Keratinocyte (primary cell): ENCODE data around the gene ADORA2B. TPM values are rescaled to one million over a fixed set of nuclear protein-coding genes. Genes with fewer than 3 reads are reported as not detected.

ENCODE experiments used
- DNase-seq: peaks from one replicate; pipeline ENCODE4 v3.0.0-alpha.2; 2011; ENCODE audit warnings: low read depth, missing footprints, low spot score
- FAIRE-seq: peaks from 2 replicates; lab custom pipeline; 2011; peaks lifted over from hg19 to GRCh38; lab: Jason Lieb, UNC
- H2AFZ ChIP-seq: 2 replicates; pipeline ENCODE4 v1.6.0; 2012; ENCODE audit warnings: low read length, control low read depth, inconsistent platforms; ENCODE audit not compliant: control insufficient read depth
- H3K27ac ChIP-seq: 2 replicates; pipeline ENCODE4 v1.5.1; 2011; ENCODE audit warnings: low read length; ENCODE audit not compliant: control insufficient read depth, insufficient read depth
- H3K27me3 ChIP-seq: 3 replicates; pipeline ENCODE4 v1.6.0; 2011; ENCODE audit warnings: low read length; ENCODE audit not compliant: control insufficient read depth, insufficient read depth; ENCODE audit errors: extremely low read depth
- H3K36me3 ChIP-seq, 2 experiments: 2 replicates in 1 of 2; 3 replicates in 1 of 2; pipeline ENCODE4 v1.5.1; 2011; ENCODE audit warnings: low read length in 2 of 2, mild to moderate bottlenecking in 1 of 2; ENCODE audit not compliant: control insufficient read depth in 2 of 2, insufficient read depth in 2 of 2; ENCODE audit errors: extremely low read depth in 1 of 2
- H3K4me1 ChIP-seq: 3 replicates; pipeline ENCODE4 v1.5.1; 2011; ENCODE audit warnings: low read length; ENCODE audit not compliant: control insufficient read depth, insufficient read depth; ENCODE audit errors: extremely low read depth
- H3K4me2 ChIP-seq: 3 replicates; pipeline ENCODE4 v1.6.0; 2011; ENCODE audit warnings: low read depth, low read length; ENCODE audit not compliant: control insufficient read depth, insufficient read depth; ENCODE audit errors: extremely low read depth
- H3K4me3 ChIP-seq, 3 experiments: fragments of 200-600 bp in 1 of 3; sonication (generic) in 1 of 3; 2 replicates in 2 of 3; 3 replicates in 1 of 3; pipeline ENCODE4 v1.5.1; 2011 to 2016; ENCODE audit warnings: low read length in 3 of 3, mild to moderate bottlenecking in 3 of 3, control low read depth in 2 of 3, inconsistent platforms in 1 of 3, low read depth in 1 of 3, mixed read lengths in 1 of 3, mixed run types in 1 of 3, moderate library complexity in 1 of 3; ENCODE audit not compliant: control insufficient read depth in 2 of 3, insufficient read depth in 2 of 3; ENCODE audit errors: extremely low read depth in 1 of 3
- H3K79me2 ChIP-seq: 2 replicates; pipeline ENCODE4 v1.6.0; 2012; ENCODE audit warnings: low read length; ENCODE audit not compliant: control insufficient read depth, insufficient read depth
- H3K9ac ChIP-seq: 3 replicates; pipeline ENCODE4 v1.6.0; 2011; ENCODE audit warnings: low read length; ENCODE audit not compliant: control insufficient read depth, insufficient read depth; ENCODE audit errors: extremely low read depth
- H3K9me1 ChIP-seq: 3 replicates; pipeline ENCODE4 v1.6.0; 2011; ENCODE audit warnings: low read length; ENCODE audit not compliant: control insufficient read depth, insufficient read depth; ENCODE audit errors: extremely low read depth
- H3K9me3 ChIP-seq: 2 replicates; pipeline ENCODE4 v1.5.1; 2012; ENCODE audit warnings: low read depth, low read length; ENCODE audit not compliant: control insufficient read depth
- H4K20me1 ChIP-seq: 3 replicates; pipeline ENCODE4 v1.6.0; 2011; ENCODE audit warnings: low read length; ENCODE audit not compliant: control insufficient read depth, insufficient read depth; ENCODE audit errors: extremely low read depth
- CTCF ChIP-seq, 3 experiments: IDR thresholded peaks in 1 of 3; conservative IDR thresholded peaks in 1 of 3; optimal IDR thresholded peaks in 1 of 3; 2 replicates in 2 of 3; 3 replicates in 1 of 3; pipeline versions ENCODE3 to v1.5.1; 2011; ENCODE audit warnings: low read length in 3 of 3, mild to moderate bottlenecking in 3 of 3, moderate library complexity in 2 of 3, control low read depth in 1 of 3, inconsistent platforms in 1 of 3; ENCODE audit not compliant: insufficient read depth in 2 of 3; ENCODE audit errors: extremely low read depth in 1 of 3
- EZH2 ChIP-seq: IDR thresholded peaks from one replicate; pipeline ENCODE4 v1.6.1; 2012; ENCODE audit warnings: inconsistent platforms, mild to moderate bottlenecking, low read length, moderate library complexity
- dilution Hi-C: fragments of 300-500 bp; cut with MboI; formaldehyde crosslinking; loops from one replicate; pipeline ENCODE4 v1.7.0; 2020; ENCODE audit warnings: low sequenced_read_pairs; ENCODE audit not compliant: extremely low pct_ligation_motif_present
- polyA plus RNA-seq, 5 experiments: library from polyadenylated mRNA; depleted of rRNA in 3 of 5; stranded (reverse) in 3 of 5; stranded (forward) in 1 of 5; unstranded in 1 of 5; fragments of >200 nt; gene quantifications; 1 replicate in 1 of 5; 2 replicates in 3 of 5; 3 replicates in 1 of 5; pipeline versions ENCODE4 v1.2.1 to v1.2.3, GENCODE V29; 2011 to 2012; ENCODE audit warnings: missing spikeins in 2 of 5, low read depth in 1 of 5, low replicate concordance in 1 of 5

ADORA2B gene
- polyA plus RNA-seq, 1 donor (not counting 4 experiments of a cell fraction or from before 2014, with no cell fraction given): 50.0 TPM

DNA sequence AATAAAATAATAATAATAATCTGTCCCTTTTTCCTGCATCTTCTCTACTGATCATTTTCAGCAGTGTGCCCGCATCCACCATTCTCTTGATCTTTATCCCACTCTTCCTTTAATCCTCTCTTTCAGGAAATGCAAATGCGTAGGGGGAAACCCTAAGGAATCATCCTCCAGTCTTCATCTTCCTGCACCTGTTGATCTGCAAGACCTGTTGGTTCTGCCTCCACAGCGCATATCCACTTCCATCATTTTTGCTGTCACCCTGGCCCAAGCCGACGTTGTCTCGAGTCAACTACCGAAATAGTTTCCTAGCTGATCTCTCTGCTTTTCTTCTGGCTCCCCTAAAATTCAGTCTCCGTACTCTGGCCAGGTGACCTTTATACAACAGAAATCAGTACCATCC lies 24.5 kb downstream of the ADORA2B start:
- Histone ChIP-seq H3K9ac (no peak overlapping the region), H4K20me1 (peaks cover 13% of the 10 kb centered on the region), H3K27me3 (no peaks in the 10 kb centered on the region), H3K4me3 (no peak overlapping the region), H3K79me2 (peaks cover 93% of the 10 kb centered on the region), H3K9me1 (peaks cover 6% of the 10 kb centered on the region), H2AFZ (no peak overlapping the region), H3K4me1 (peaks cover 47% of the 10 kb centered on the region), H3K9me3 (no peaks in the 10 kb centered on the region), H3K36me3 (peaks cover 7 to 46% of the 10 kb centered on the region in 2 experiments), H3K27ac (no peak overlapping the region), H3K4me2 (no peak overlapping the region)
- TF ChIP-seq CTCF (optimal IDR thresholded peaks at IDR 0.05 in 1 of 3, IDR thresholded peaks at IDR 0.05 in 1 of 3, conservative IDR thresholded peaks at IDR 0.05 in 1 of 3; ENCODE audit: extremely low read depth in 1 of 3, insufficient read depth in 2 of 3, low read length in 3 of 3) (no peak), EZH2 (no peak)
- FAIRE-seq (no peak), DNase-seq (no peak)
- dilution Hi-C loops: no loop called here

- Histone ChIP-seq H3K27ac (no peak overlapping the region), H3K4me1 (peaks cover 38% of the 10 kb centered on the region), H3K79me2 (peaks cover 96% of the 10 kb centered on the region), H2AFZ (no peak overlapping the region), H3K4me2 (no peak overlapping the region), H3K4me3 (no peak overlapping the region), H3K9ac (no peak overlapping the region), H3K9me1 (peaks cover 4% of the 10 kb centered on the region), H4K20me1 (peaks cover 11% of the 10 kb centered on the region), H3K27me3 (no peaks in the 10 kb centered on the region), H3K9me3 (no peaks in the 10 kb centered on the region), H3K36me3 (peaks cover 15 to 45% of the 10 kb centered on the region in 2 experiments)
- DNase-seq (no peak), FAIRE-seq (no peak)
- TF ChIP-seq CTCF (optimal IDR thresholded peaks at IDR 0.05 in 1 of 3, IDR thresholded peaks at IDR 0.05 in 1 of 3, conservative IDR thresholded peaks at IDR 0.05 in 1 of 3; ENCODE audit: extremely low read depth in 1 of 3, insufficient read depth in 2 of 3, low read length in 3 of 3) (no peak), EZH2 (no peak)
- dilution Hi-C loops: no loop called here
Observed at GRCh38 chr17:15970500-15970899, 25.6 kb downstream of the ADORA2B start.
